ENCODE data around the gene CALM1.

Gene CALM1

GRCh38 chr14:90455100-90455571 lies 58.3 kb downstream of the CALM1 start:
- no peak for DNase-seq
- intact Hi-C loops (cut with DNase I) = loop anchor here (2.0 to 5.0 kb wide), 2 partner anchors 46 to 107 kb away; no protein-coding TSS in a partner anchor

- intact Hi-C loops (cut with DNase I) = loop anchor here (5.0 kb wide), 1 partner anchor 106 kb away; no protein-coding TSS in a partner anchor
- peak in 5 of 10 donors; percentile 46 to 92 (median 86) for DNase-seq
These were observed 59.7 kb downstream of the CALM1 start for GRCh38 chr14:90456551-90456950.

GRCh38 chr14:90457186-90457585 lies 60.4 kb downstream of the CALM1 start:
- DNase-seq = no peak
- intact Hi-C loops (cut with DNase I) = loop anchor here (5.0 kb wide), 1 partner anchor 105 kb away; no protein-coding TSS in a partner anchor
